DMS114 treated with DMSO at 0.1 percent for 48 hours (cell line): ENCODE data around the gene OGDH.
"Not testable (repeated sequence)": the region's sequence is repeated elsewhere in the genome, so short reads cannot be mapped to it uniquely, and the experiment has no call there.

Source experiments
- DNase-seq: peaks from one replicate; lab custom pipeline; 2025; ENCODE audit not compliant: unreplicated experiment; lab: John Stamatoyannopoulos, UW

Gene OGDH

DNA sequence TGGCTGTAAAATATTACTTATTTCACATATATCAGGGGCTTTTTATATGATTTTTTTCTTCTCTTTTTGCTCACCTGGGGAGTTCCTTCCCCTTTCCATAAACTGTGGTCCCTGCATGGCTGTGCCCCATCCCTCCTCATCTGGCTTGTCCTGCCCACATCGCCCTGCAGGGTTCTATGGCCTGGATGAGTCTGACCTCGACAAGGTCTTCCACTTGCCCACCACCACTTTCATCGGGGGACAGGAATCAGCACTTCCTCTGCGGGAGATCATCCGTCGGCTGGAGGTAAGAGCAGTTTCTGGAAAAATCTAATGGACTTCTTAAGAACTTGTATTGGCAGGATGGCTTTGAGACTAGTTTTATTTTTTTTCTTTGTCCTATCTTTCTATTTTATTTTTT is 60.1 kb downstream of the OGDH start:
- DNase-seq: no peak

DNA sequence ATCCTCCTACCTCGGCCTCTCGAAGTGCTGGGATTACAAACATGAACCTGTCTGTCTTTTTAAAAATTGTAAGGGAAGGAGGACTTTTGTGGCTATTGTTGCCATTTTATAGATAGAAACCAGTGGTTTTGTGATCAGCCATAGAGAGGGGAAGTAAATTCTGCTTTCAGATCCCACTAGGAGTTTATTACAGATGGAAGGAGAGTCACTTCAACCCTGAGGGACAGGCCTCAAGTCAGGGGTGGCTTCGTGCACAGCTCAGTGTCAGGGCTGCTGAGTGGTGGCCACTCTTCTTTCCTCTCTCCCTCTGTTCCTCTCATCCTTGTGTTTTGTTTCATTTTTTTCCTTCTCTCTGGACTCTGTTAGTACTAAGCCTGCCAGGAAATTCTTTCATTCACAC is 60.8 kb downstream of the OGDH start:
- no peak for DNase-seq

DNA sequence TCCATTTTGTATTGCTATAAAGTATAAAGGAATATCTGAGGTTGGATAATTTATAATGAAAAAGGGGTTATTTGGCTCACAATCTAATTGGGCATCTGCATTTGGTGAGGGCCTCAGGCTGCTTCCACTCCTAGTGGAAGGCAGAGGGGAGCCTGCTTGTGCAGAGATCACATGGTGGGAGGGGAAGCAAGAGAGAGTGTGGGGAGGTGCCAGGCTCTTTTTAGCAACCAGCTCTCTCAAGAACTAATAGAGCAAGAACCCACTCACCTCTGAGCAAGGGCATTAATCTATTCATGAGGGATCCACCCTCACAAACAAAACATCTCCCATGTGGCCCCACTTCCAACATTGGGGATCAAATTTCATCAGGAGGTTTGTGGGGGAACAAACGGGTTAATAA is 64.6 kb downstream of the OGDH start:
- no peak for DNase-seq

DNA sequence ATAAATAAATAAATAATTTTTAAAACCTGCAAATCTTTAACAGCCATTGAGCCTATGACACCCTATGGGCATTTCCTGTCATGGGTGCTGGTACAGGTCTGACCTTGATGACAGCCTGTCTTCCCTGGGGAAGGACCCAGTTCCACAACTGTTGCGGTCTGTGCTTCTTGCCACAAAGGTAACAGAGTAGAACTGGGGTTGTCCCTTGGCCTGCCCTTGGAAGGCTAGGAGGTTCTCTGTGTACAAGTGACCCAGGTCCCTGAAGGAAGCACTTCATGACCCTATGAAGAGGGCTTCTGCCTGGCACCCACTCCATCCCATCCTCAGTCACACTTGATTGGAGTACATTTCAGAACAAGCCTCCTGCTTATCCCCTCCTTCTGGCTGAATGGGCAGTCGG is 66.9 kb downstream of the OGDH start:
- DNase-seq: no peak

DNA sequence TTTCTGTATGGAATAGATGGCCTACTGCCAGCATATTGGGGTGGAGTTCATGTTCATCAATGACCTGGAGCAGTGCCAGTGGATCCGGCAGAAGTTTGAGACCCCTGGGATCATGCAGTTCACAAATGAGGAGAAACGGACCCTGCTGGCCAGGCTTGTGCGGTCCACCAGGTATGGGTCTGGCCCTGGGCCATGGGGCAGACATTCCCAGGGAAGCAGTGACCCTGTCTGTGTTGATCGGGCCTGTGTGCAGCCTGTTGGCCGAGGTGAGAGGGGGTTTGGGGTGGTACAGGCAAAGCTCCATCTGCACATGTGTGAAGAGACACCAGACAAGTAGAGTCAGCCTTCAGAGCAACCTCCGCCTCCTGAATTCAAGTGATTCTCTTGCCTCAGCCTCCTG is 67.3 kb downstream of the OGDH start:
- DNase-seq: no peak

DNA sequence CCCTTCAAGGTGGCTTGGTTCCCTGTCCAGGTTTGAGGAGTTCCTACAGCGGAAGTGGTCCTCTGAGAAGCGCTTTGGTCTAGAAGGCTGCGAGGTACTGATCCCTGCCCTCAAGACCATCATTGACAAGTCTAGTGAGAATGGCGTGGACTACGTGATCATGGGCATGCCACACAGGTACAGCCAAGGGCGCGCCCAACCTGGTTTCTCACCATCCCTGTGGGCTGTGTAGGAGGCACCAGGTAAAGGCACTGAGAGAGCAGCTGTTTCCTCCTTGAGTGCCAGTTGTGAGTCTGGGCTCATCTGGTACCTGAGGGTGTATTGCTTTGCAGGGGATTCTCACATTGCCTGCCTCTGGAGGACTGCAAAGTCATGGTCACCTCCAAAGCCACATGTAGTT is 68.0 kb downstream of the OGDH start:
- no peak for DNase-seq

DNA sequence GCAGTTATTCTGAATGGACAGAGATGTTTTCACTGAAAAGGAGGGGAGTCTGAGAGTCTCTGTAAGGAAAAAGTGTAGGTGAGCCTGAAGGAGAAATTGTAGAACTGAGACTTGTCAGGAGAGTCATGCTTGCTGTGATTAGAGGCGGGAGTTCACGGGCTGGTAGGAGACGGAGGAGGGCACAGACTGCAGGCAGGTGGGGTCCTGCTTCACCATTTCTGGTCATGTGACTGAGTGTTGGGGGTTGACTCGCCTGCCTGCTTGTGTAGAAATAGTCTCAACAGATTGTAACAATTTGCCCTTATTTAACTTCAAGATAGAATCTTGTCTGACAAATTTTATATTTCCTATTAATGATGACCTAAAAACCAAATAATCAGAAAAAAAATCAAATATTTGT is 70.3 kb downstream of the OGDH start:
- DNase-seq: no peak

DNA sequence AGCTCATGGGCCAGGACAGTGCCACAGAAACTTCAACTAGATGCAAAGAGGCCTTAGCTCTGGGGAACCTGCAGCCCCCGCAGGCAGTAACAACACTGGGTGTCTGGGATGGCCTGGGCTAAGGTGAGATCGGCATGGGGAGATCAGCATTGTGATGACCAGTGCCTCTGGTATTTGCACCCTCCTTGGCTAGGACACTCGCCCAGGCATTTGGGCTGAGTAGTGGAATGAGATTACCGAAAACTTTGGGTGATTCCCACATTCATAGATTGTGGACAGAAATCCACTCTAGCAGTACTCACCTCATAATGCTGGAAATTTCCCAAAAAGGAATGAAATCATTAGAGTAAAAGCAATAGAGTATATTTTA is 71.7 kb downstream of the OGDH start:
- no peak for DNase-seq

DNA sequence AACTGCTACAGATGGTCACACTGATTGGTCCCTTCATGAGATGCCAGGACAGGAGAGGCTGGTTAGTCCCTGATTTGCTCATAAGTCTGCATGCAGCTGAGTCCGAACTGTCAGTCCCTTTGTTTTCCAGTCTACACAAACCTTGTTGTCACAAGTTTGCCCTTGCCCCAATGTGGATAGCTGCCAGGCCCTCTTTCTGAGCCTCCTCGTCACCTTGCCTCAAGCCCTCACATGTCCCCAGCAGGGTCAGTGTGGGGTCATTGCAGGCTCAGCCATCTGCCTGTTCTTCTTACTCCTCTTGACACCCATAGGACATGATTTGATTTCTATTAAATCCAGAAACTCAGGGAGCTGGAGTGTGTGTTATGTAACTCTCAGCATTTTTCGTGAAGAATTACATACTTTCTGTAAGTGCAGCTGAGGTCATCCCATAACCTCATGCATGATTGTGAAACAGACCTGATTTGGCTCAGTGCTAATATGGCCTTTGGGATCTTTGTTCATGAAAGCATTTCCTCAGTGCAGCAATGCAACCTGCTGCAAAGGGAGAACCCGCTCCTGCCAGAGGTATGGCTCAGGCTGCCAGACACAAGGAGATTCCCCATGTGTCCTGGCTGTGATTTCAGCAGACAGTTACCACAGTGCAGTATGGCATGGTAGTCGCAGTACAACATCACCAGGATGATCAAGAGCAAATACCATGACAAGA is 72.2 kb downstream of the OGDH start:
- no peak for DNase-seq

DNA sequence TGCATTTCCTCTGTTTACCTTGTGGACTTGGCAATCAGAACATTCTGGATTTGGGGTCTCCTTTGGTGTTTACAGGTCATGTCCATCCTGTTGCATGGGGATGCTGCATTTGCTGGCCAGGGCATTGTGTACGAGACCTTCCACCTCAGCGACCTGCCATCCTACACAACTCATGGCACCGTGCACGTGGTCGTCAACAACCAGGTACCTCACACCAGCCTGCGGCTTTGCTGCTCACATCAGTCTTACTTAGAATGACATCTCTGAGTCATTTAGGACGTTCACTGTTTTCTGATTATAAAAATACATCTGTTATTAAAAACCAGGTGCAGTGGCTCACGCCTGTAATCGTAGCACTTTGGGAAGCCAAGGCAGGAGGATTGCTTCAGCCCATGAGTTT is 75.2 kb downstream of the OGDH start:
- DNase-seq: no peak

DNA sequence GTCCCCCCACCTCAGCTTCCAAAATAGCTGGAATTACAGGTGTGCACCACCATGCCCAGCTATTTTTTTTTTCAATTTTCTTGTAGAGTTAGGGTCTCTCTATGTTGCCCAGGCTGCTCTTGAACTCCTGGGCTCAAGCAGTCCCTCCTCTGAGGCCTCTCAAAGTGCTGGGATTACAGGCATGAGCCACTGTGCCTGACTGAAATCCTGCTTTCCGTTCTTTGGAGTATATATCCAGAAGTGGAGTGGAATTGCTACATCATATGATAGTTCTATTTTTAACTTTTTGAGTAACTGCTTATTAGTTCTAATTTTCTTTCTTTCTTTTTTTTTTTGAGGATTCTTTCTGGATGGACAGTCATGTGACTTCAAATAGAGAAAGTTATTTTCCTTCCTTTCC is 79.3 kb downstream of the OGDH start:
- DNase-seq: no peak

DNA sequence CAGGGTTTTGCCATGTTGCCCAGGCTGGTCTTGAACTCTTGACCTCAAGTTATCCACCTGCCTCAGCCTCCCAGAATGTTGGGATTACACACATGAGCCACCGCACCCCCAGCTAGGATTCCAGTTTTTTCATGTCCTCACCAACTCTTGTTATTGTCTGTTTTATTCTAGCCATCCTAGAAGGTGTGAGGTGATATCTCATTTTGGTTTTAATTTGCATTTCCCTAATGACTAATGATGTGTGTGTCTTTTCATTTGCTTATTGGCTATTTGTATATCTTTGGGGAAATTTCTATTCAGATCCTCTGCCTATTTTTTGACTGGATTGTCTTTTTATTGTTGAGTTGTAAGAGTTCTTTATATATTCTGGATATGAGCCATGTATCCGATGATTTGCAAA is 83.0 kb downstream of the OGDH start:
- no peak for DNase-seq

DNA sequence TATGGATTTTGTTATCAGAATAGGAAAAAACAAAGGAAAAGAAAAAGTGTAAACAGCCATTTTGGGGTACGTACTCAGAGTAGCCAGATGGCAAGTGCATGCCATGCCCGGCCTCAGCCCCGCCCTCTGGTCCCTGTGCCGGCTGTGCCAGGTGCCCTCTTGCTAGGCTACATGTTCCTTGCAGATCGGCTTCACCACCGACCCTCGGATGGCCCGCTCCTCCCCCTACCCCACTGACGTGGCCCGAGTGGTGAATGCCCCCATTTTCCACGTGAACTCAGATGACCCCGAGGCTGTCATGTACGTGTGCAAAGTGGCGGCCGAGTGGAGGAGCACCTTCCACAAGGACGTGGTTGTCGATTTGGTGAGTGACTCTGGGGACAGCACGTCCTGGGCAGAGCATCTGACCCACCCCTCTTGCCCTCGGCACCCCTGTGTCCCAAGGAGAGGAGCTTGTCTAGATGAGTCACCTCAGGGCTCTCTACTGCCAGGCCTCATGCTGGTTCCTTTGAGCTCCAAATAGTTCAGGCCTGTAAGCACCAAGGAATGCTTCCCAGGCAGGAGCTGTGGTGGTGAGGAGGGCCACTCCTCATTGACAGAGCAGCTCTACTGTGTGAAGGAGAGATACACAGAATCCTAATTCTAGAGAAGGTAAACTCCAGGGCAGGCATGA is 87.3 kb downstream of the OGDH start:
- DNase-seq: no peak

DNA sequence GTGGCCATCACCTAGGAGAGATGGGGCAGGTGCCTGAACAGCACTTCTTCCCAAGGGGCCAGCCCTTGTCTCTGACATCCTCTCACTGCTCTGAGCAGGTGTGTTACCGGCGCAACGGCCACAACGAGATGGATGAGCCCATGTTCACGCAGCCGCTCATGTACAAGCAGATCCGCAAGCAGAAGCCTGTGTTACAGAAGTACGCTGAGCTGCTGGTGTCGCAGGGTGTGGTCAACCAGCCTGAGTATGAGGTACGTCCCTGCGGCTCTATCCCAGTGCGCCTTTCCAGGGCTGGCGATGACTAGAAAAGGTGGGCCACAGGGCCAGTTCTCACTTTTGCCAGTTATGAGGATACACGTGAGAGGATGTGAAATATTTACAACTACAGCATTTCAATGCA is 87.9 kb downstream of the OGDH start:
- no peak for DNase-seq

DNA sequence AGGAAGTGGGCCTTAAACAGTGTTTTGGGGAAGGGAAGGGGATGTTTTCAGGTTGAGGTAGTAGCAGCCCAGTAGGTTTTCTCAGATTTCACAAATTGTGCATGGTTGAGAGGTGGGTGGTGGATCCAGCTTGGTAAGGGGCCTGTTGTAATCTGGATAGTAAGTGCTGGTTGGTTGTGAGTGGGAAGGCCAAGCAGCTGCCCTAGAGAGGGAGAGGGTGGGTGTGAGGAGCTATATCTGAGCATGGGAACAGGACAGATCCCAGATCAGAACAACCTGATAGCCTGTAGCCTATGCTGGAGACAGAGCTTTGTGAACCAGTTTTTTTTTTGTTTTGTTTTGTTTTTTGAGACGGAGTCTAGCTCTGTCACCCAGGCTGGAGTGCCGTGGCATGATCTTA is 88.3 kb downstream of the OGDH start:
- no peak for DNase-seq

DNA sequence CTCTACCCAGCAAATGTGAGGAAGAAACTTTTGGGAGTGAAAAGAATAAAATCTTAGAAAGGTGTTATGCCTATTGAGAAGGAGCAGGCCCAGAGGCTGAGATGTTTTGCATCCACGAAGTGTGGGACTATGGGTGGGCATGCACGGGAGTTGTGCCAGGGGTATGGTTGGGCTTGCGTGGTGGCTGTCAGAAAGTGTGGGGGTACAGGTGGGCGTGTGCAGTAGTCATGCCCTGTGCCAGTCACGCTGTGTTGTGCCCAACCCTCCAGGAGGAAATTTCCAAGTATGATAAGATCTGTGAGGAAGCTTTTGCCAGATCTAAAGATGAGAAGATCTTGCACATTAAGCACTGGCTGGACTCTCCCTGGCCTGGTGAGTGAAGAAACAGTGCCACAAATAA is 89.3 kb downstream of the OGDH start:
- DNase-seq: no peak

DNA sequence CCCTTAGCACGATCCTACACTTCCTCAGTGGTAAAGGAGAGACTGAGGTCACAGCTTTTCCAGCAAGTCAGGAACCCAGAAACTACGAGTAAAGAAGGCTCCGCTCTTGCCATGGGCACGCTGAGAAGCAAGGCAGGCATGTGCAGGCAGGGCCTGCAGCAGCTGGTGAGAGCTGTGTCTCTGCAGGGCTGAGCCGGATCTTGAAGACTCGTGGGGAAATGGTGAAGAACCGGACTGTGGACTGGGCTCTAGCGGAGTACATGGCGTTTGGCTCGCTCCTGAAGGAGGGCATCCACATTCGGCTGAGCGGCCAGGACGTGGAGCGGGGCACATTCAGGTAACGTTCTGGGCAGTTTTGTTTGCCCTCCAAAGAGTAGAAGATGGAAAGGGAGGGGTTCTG is 90.3 kb downstream of the OGDH start:
- no peak for DNase-seq

DNA sequence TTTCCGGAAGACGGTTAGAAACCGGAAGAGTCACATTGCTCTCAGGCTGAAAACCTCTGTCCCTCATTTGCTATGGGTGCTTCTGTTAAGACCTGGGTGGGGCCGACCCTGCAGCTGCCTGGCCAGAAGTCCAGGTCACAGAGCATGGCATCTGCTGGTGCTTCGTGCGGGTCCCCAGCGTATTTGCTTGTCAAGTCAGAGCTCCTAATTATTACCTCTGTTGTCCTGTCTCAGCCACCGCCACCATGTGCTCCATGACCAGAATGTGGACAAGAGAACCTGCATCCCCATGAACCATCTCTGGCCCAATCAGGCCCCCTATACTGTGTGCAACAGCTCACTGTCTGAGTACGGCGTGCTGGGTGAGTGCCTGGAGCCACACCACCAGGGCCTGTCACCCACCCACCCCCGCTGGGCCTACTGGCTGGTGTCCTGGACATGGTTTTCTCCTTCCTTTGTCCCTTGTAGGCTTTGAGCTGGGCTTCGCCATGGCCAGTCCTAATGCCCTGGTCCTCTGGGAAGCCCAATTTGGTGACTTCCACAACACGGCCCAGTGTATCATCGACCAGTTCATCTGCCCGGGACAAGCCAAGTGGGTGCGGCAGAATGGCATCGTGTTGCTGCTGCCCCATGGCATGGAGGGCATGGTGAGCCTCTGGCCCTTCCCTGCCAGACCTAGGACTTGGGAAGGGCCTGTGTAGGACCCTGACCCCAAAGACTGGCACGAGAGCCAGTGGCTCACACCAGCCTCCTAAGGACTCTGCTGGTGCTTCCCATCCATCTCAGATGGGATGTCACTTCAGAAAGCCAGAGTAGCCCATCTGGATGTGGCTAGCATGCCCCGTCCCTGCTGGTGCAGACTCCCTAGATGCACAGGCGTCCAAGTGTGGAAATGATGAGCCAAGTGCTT is 91.0 kb downstream of the OGDH start:
- no peak for DNase-seq

DNA sequence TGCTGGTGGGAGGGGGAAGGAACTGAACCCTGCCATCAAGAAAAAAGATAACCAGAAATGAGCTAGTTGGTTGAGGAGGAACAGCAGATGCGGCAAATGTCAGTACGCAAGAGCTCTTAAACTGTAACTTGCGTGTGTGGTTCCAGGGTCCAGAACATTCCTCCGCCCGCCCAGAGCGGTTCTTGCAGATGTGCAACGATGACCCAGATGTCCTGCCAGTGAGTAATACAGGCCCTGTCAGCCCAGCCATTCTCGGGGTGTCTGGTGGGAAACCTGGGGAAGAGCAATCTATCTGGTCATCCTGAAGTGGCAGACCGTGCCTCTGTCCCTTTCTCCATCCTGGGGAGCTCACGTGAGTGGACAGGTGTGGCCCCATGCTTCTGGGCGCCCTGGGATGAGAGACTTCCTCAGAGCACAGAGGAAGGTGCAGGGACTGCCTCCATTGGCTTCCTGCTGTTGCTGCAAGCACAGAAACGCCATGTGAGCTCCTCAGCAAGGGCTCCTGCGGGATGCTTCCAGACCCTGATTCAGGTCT is 91.7 kb downstream of the OGDH start:
- DNase-seq: no peak

DNA sequence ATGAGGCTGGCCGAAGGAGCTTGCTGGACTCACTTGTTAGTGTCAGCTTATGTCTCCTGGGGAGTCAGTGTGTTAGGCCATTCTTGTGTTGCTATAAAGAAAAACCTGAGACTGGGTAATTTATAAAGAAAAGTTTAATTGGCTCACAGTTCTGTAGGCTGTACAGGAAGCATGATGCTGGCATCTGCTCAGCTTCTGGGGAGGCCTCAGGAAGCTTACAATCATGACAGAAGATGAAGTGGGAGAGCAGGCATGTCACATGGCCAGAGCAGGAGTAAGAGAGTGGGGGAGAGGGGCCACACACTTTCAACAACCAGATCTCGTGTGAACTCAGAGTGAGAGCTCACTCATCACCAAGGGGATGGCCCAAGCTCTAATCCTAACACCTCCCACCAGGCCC is 93.2 kb downstream of the OGDH start:
- not testable (repeated sequence) for DNase-seq

DNA sequence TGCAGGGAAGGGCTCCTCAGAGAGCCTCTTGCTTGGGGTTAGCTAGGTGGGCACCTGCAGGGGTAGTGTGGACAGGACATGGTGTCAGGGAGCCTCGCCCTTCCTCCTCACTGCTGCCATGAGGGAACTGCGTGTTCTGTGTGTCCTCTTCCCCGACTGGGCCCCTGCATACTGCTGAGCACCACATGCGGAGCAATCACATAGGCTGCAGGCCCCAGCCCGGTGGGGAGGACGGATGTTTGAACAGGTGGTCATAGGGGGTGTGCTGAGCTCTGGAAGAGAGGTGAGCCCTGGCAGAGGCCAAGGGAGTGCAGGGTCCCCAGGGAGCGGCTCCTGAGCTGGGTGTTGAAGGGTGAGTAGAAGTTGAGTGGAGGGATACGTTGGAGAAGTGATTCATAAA is 93.9 kb downstream of the OGDH start:
- DNase-seq: no peak

DNA sequence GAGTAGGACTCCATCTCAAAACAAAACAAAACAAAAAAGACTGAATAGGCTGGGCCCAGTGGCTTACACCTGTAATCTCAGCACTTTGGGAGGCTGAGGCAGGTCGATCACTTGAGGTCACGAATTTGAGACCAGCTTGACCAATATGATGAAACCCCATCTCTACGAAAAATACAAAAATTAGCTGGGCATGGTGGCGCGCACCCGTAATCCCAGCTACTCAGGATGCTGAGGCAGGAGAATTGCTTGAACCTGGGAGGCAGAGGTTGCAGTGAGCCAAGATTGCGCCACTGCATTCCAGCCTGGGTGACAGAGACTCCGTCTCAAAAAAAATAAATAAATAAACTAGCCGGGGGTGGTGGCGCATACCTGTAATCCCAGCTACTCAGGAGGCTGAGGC is 97.0 kb downstream of the OGDH start:
- not testable (repeated sequence) for DNase-seq
